ENCODE data around the gene KICS2.

KICS2 gene

DNA sequence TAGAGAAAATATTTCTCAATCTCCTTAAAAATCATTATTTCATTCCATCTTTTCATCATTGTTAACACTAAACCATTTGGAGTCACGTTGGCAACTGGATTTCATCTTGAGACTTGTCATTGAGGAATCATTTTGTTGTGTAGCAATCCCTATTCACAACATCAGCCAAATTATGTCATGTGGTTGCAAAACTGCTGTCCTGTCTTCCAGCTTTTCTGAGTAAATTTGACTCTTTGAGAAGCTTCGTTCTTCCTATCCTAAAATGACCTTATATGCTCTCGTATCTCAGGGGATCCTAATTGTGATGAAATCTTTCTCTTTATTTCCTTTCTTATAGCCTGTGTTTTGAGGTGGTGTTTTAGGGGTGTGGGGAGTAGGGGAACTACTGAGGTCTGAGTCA is 30.6 kb upstream of the KICS2 start:
- no peaks in the 10 kb centered on the region for H4K20me1 ChIP-seq
- H3K4me3 ChIP-seq: no peak overlapping the region
- no peaks in the 10 kb centered on the region for H3K36me3 ChIP-seq
- H3K9me3 ChIP-seq: no peaks in the 10 kb centered on the region
- H3K4me2 ChIP-seq: no peak overlapping the region
- no peak overlapping the region for H3K27ac ChIP-seq
- no peak overlapping the region for H3K9ac ChIP-seq
- H3K4me1 ChIP-seq: no peaks in the 10 kb centered on the region
- TF ChIP-seq Cebpa-rat (IDR thresholded peaks at IDR 0.05): no peak
- H3K27me3 ChIP-seq: no peaks in the 10 kb centered on the region

DNA sequence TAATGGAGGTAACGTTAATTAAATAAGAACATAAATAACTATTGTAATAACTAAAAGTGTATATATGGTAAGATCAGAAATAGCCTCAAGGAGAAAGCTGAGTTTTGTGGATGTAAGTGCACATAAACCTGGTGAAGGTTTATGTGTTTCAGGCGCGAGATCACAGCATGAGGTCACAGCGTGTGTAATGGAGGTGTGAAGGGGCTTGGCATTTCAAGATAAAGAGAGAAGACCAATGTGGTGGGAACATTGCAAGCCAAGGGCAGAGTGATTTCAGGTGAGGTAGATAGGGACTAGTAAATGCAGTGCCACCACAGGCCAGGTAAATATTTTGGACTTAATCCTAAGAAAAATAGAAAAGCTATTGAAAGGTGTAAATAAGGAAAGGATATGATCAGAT is 21.7 kb upstream of the KICS2 start:
- Histone ChIP-seq H3K4me2 (no peak overlapping the region), H3K4me1 (no peaks in the 10 kb centered on the region), H3K9ac (no peak overlapping the region), H3K27me3 (no peaks in the 10 kb centered on the region), H4K20me1 (no peaks in the 10 kb centered on the region), H3K4me3 (no peak overlapping the region), H3K9me3 (no peaks in the 10 kb centered on the region), H3K27ac (no peak overlapping the region), H3K36me3 (no peaks in the 10 kb centered on the region)
- no peak for TF ChIP-seq Cebpa-rat (IDR thresholded peaks at IDR 0.05)

- Histone ChIP-seq H3K27ac (no peak overlapping the region), H3K4me3 (no peak overlapping the region), H3K4me1 (no peaks in the 10 kb centered on the region), H3K4me2 (no peak overlapping the region), H3K9ac (no peak overlapping the region), H3K27me3 (no peaks in the 10 kb centered on the region), H3K36me3 (no peaks in the 10 kb centered on the region), H4K20me1 (no peaks in the 10 kb centered on the region), H3K9me3 (no peaks in the 10 kb centered on the region)
- TF ChIP-seq Cebpa-rat (IDR thresholded peaks at IDR 0.05): no peak
Measured at GRCh38 chr12:64240781-64241180, 18.7 kb upstream of the KICS2 start.

DNA sequence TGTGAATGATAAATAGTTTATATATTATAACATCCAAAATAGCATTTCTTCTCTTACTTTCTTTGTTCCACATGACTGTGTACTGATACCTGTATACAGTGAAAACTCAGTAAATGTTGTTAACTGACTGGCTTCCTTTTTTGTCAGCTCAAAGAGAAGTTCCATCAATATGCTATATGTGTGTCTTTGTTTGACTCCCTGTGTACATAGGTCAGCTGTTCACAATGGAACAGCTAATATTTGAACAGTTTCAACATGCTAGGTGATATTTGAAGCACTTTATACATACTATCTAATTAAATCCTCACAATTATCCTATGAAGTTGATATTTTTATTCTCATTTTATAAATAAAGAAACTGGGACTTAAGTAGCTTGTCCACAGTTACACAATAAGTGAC is 15.3 kb upstream of the KICS2 start:
- H3K27ac ChIP-seq: no peak overlapping the region
- H3K4me3 ChIP-seq: no peak overlapping the region
- no peak overlapping the region for H3K9ac ChIP-seq
- no peaks in the 10 kb centered on the region for H3K27me3 ChIP-seq
- H3K36me3 ChIP-seq: no peaks in the 10 kb centered on the region
- no peaks in the 10 kb centered on the region for H3K9me3 ChIP-seq
- no peak for TF ChIP-seq Cebpa-rat (IDR thresholded peaks at IDR 0.05)
- no peaks in the 10 kb centered on the region for H3K4me1 ChIP-seq
- H3K4me2 ChIP-seq: no peak overlapping the region
- H4K20me1 ChIP-seq: no peaks in the 10 kb centered on the region

- Histone ChIP-seq H3K27me3 (no peaks in the 10 kb centered on the region), H3K9ac (no peak overlapping the region), H3K9me3 (no peaks in the 10 kb centered on the region), H3K4me1 (no peaks in the 10 kb centered on the region), H3K4me2 (no peak overlapping the region), H3K36me3 (no peaks in the 10 kb centered on the region), H4K20me1 (no peaks in the 10 kb centered on the region), H3K4me3 (no peak overlapping the region), H3K27ac (no peak overlapping the region)
- TF ChIP-seq Cebpa-rat (IDR thresholded peaks at IDR 0.05): no peak
Measured at GRCh38 chr12:64236549-64236948, 14.5 kb upstream of the KICS2 start.

DNA sequence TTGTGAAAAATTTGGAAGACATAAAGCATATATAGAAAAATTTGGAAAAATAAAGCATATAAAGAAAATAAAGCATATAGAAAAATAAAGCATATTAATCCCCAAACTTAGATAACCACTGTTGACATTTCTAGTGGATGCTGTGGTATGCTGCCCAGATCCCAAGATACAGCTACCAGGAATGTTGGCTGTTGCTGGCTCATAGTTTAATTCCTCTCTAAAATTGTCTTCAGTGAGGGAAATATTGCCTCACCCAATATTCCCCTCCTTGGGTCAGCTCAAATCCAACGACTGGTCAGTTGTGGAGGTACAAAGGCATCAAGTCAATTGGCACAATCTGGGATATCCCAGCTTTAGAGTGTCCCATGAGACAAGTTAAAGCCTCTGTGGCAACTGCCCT is 10.1 kb upstream of the KICS2 start:
- no peaks in the 10 kb centered on the region for H3K27me3 ChIP-seq
- H3K4me2 ChIP-seq: no peak overlapping the region
- H4K20me1 ChIP-seq: no peaks in the 10 kb centered on the region
- no peaks in the 10 kb centered on the region for H3K36me3 ChIP-seq
- no peak overlapping the region for H3K4me3 ChIP-seq
- H3K4me1 ChIP-seq: no peaks in the 10 kb centered on the region
- no peak overlapping the region for H3K27ac ChIP-seq
- H3K9ac ChIP-seq: no peak overlapping the region
- no peak for TF ChIP-seq Cebpa-rat (IDR thresholded peaks at IDR 0.05)
- H3K9me3 ChIP-seq: no peaks in the 10 kb centered on the region

- H3K4me1 ChIP-seq: no peaks in the 10 kb centered on the region
Measured at GRCh38 chr12:64229796-64230195, 7.7 kb upstream of the KICS2 start.

DNA sequence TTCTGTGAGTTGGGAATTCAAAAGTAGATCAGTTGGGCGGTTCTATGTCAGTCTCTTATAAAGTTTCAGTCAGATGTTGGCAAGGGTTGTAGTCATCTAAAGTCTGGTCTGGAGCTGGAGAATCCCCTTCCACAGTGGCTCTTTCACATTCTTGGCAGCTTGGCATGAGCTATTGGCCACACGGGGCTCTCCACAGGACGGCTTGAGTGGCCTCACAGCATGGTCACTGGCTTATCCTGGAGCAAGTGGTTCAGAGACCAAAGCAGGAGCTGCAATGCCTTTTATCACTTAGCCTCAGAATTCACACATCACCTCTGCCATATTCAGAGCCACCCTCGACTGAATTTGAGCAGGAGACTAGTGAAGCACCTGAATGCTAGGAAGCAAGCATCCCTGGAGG is 7.1 kb upstream of the KICS2 start:
- Histone ChIP-seq H3K36me3 (no peaks in the 10 kb centered on the region), H3K27ac (no peak overlapping the region), H3K9ac (no peak overlapping the region), H3K9me3 (no peaks in the 10 kb centered on the region), H3K27me3 (no peaks in the 10 kb centered on the region), H3K4me3 (no peak overlapping the region), H3K4me2 (no peak overlapping the region), H3K4me1 (no peaks in the 10 kb centered on the region), H4K20me1 (no peaks in the 10 kb centered on the region)
- TF ChIP-seq Cebpa-rat (IDR thresholded peaks at IDR 0.05): no peak

More at GRCh38 chr12:64229796-64230195, 7.7 kb upstream of the KICS2 start:
- no peak overlapping the region for H3K27ac ChIP-seq
- H3K4me2 ChIP-seq: no peak overlapping the region
- H3K36me3 ChIP-seq: no peaks in the 10 kb centered on the region
- TF ChIP-seq Cebpa-rat (IDR thresholded peaks at IDR 0.05): no peak
- H3K9me3 ChIP-seq: no peaks in the 10 kb centered on the region
- H4K20me1 ChIP-seq: no peaks in the 10 kb centered on the region
- no peak overlapping the region for H3K4me3 ChIP-seq
- no peak overlapping the region for H3K9ac ChIP-seq
- H3K27me3 ChIP-seq: no peaks in the 10 kb centered on the region

DNA sequence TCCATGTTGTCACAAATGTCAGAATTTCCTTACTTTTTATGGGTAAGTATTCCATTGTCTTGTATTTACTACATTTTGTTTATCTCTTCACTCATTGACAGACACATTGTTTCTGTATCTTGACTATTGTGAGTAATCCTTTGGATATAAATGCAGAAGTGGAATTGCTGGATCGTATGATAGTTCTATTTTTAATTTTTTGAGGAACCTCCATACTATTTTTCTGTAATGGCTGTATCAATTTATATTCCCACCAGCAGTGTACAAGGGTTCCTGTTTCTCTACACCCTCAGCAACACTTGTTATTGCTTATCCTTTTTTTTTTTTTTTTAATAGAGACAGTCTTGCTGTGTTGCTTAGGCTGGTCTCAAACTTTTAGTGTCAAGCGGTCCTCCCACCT is 3.5 kb upstream of the KICS2 start:
- H3K9ac ChIP-seq: no peak overlapping the region
- no peaks in the 10 kb centered on the region for H3K9me3 ChIP-seq
- no peak overlapping the region for H3K27ac ChIP-seq
- no peak overlapping the region for H3K4me2 ChIP-seq
- peaks cover 14% of the 10 kb centered on the region for H3K4me1 ChIP-seq
- no peaks in the 10 kb centered on the region for H3K27me3 ChIP-seq
- H3K4me3 ChIP-seq: no peak overlapping the region
- no peaks in the 10 kb centered on the region for H4K20me1 ChIP-seq
- no peak for TF ChIP-seq Cebpa-rat (IDR thresholded peaks at IDR 0.05)
- H3K36me3 ChIP-seq: no peaks in the 10 kb centered on the region

DNA sequence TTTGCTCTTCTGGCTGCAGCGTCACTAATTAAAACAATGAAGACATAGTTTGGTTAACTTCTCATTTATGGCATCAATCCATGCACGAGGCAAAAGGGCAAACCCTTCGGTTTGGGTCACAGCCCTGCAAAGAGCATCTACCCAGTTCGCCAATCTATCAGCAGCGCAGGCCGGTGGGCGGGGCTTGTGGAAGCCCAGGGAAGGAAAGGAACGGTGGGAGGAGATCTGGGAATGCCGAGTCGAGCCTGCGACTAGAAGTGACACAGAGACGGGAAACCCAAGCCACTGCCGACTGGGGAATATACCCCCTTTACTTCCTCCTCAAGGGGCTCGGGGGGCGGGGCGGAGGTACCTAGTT is 466 bp downstream of the KICS2 start:
- Histone ChIP-seq H4K20me1 (no peaks in the 10 kb centered on the region), H3K4me2 (peak overlapping the region; percentile 92), H3K27me3 (no peaks in the 10 kb centered on the region), H3K4me1 (peaks cover 22% of the 10 kb centered on the region), H3K4me3 (peak overlapping the region; percentile 92), H3K36me3 (no peaks in the 10 kb centered on the region), H3K9me3 (no peaks in the 10 kb centered on the region), H3K9ac (peak overlapping the region; percentile 90), H3K27ac (peak overlapping the region; percentile 89)
- no peak for TF ChIP-seq Cebpa-rat (IDR thresholded peaks at IDR 0.05)

DNA sequence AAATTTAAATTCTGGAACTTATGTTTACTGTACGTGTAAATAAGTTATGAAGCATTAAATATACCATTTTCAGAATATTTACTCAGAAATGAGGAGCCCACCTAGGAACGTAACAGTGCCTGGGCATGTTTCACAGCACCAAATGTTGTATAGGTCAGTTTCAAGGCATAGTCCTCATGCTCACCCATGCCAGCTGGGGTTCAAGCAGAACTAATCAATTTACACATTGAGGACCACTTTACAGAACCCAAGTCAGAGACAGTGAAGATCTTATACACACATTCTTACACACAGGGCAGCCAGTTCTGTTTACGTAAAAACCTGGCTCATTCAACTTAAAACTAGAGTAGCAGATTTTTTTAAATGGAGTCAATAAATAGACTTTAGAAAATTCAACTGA is 2.0 kb downstream of the KICS2 start:
- Histone ChIP-seq H3K4me2 (no peak overlapping the region), H3K36me3 (peaks cover 8% of the 10 kb centered on the region), H3K4me3 (no peak overlapping the region), H3K27ac (no peak overlapping the region), H3K4me1 (peaks cover 22% of the 10 kb centered on the region), H3K9ac (no peak overlapping the region), H3K27me3 (no peaks in the 10 kb centered on the region), H4K20me1 (no peaks in the 10 kb centered on the region), H3K9me3 (no peaks in the 10 kb centered on the region)
- no peak for TF ChIP-seq Cebpa-rat (IDR thresholded peaks at IDR 0.05)
